PC-9 (cell line): ENCODE results near the gene APLF. TPM values are rescaled to one million over a fixed set of nuclear protein-coding genes. Genes with fewer than 3 reads are reported as not detected.

Experiments used
- BruUV-seq: library from RNA; stranded (reverse); fragments of 400-500 nt; replicated peaks from 2 replicates; lab custom pipeline; 2021; lab: Mats Ljungman, UMichigan
- CTCF ChIA-PET: fragments of 300-600 bp; sonication (Branson Sonifier 250); formaldehyde crosslinking; loops from one replicate; lab custom pipeline; 2022; ENCODE audit warnings: antibody characterized with exemption; lab: Charles Lee
- POLR2A ChIA-PET: fragments of 300-600 bp; sonication (Branson Sonifier 250); formaldehyde crosslinking; loops from one replicate; lab custom pipeline; 2022; ENCODE audit warnings: antibody characterized with exemption; ENCODE audit not compliant: unreplicated experiment; lab: Charles Lee
- DNase-seq, 2 experiments: peaks; one replicate each; pipeline versions ENCODE4 v3.0.0 to v3.0.0-alpha.2; 2015 to 2022; ENCODE audit warnings: mixed read lengths in 1 of 2
- H2AFZ ChIP-seq: fragments of 200-600 bp; sonication (generic); 2 replicates; pipeline ENCODE4 v1.8.1; 2017; ENCODE audit warnings: antibody characterized with exemption
- H3F3A ChIP-seq: fragments of 200-600 bp; sonication (generic); 2 replicates; pipeline ENCODE4 v1.8.1; 2017; ENCODE audit warnings: antibody characterized with exemption, mild to moderate bottlenecking, low read depth; ENCODE audit not compliant: insufficient read depth
- H3K27ac ChIP-seq: fragments of 200-600 bp; sonication (generic); 2 replicates; pipeline ENCODE4 v1.6.1; 2016; ENCODE audit warnings: mixed run types
- H3K27me3 ChIP-seq: fragments of 200-600 bp; sonication (generic); 2 replicates; pipeline ENCODE4 v1.6.1; 2016; ENCODE audit warnings: low read depth, mixed run types; ENCODE audit not compliant: insufficient read depth
- H3K36me3 ChIP-seq: fragments of 200-600 bp; sonication (generic); 2 replicates; pipeline ENCODE4 v1.6.1; 2016; ENCODE audit warnings: low read depth, mixed run types
- H3K4me1 ChIP-seq: fragments of 200-600 bp; sonication (generic); replicated peaks from 2 replicates; pipeline ENCODE4 v1.6.1; 2016; ENCODE audit warnings: mixed run types; ENCODE audit not compliant: insufficient read depth
- H3K4me2 ChIP-seq: fragments of 200-600 bp; sonication (generic); 2 replicates; pipeline ENCODE4 v1.6.1; 2017; ENCODE audit warnings: mixed run types
- H3K4me3 ChIP-seq: fragments of 200-600 bp; sonication (generic); 2 replicates; pipeline ENCODE4 v1.6.1; 2016; ENCODE audit warnings: mixed run types
- H3K79me2 ChIP-seq: fragments of 200-600 bp; sonication (generic); 2 replicates; pipeline ENCODE4 v1.6.1; 2017; ENCODE audit warnings: low read depth, mixed run types
- H3K9me2 ChIP-seq: fragments of 200-600 bp; sonication (generic); 2 replicates; pipeline ENCODE4 v1.8.1; 2017; ENCODE audit warnings: mild to moderate bottlenecking; ENCODE audit not compliant: insufficient read depth
- H3K9me3 ChIP-seq: fragments of 200-600 bp; sonication (generic); 2 replicates; pipeline ENCODE4 v1.8.1; 2016; ENCODE audit warnings: low read depth; ENCODE audit not compliant: insufficient read depth
- H4K20me1 ChIP-seq: fragments of 200-600 bp; sonication (generic); 2 replicates; pipeline ENCODE4 v1.8.1; 2017; ENCODE audit not compliant: insufficient read depth
- CTCF ChIP-seq: fragments of 200-600 bp; sonication (generic); conservative IDR thresholded peaks from 2 replicates; pipeline ENCODE4 v1.6.1; 2017; ENCODE audit warnings: mixed run types, antibody characterized with exemption, mild to moderate bottlenecking, moderate library complexity
- EZH2 ChIP-seq: fragments of 200-600 bp; sonication (generic); IDR thresholded peaks from 2 replicates; pipeline ENCODE4 v1.8.0; 2017; ENCODE audit warnings: antibody characterized with exemption, low read depth
- intact Hi-C: fragments of 100-400 bp; cut with micrococcal nuclease; formaldehyde crosslinking; loops from one replicate; pipeline ENCODE4 v1.10.0; 2022; ENCODE audit not compliant: unreplicated experiment
- total RNA-seq: library from RNA; stranded (reverse); gene quantifications from 2 replicates; pipeline ENCODE4 v1.2.3, GENCODE V29; 2021

Gene APLF
- total RNA-seq, 1 experiment from 2014 or later = 4.5 TPM

- H3K27me3 ChIP-seq = no peaks in the 10 kb centered on the region
- intact Hi-C loops = no loop called here
- no peak overlapping the region for H3K27ac ChIP-seq
- H3K9me2 ChIP-seq = 0 out of 2 replicates have a peak, but pooled peaks cover 5% of the 10 kb centered on the region
- H3K4me2 ChIP-seq = no peak overlapping the region
- ChIA-PET CTCF (interaction anchor here (1.3 kb wide), 1 partner anchor 13 kb away, joined by 3 read pairs; no protein-coding TSS in a partner anchor), POLR2A (no interaction called here)
- no peak overlapping the region for H3K4me3 ChIP-seq
- TF ChIP-seq EZH2 = no peak
- TF ChIP-seq CTCF = no peak
- H3K9me3 ChIP-seq = peaks cover 3% of the 10 kb centered on the region; the same call in 1 of the 2 replicates
- no peaks in the 10 kb centered on the region for H3K36me3 ChIP-seq
- no peaks in the 10 kb centered on the region for H4K20me1 ChIP-seq
- H3K4me1 ChIP-seq = no peaks in the 10 kb centered on the region
- no peaks in the 10 kb centered on the region for H3K79me2 ChIP-seq
- no TSS peak for BruUV-seq
- no peaks in the 10 kb centered on the region for H3F3A ChIP-seq
- DNase-seq = no peak
- H2AFZ ChIP-seq = no peak overlapping the region
Measured at GRCh38 chr2:68500649-68501048, 33.3 kb downstream of the APLF start.

GRCh38 chr2:68501768-68502167 is 34.4 kb downstream of the APLF start:
- TF ChIP-seq CTCF (no peak), EZH2 (no peak)
- Histone ChIP-seq H3K4me2 (no peak overlapping the region), H3K4me3 (no peak overlapping the region), H3K79me2 (no peaks in the 10 kb centered on the region), H4K20me1 (no peaks in the 10 kb centered on the region), H3K27me3 (no peaks in the 10 kb centered on the region), H3K4me1 (no peaks in the 10 kb centered on the region), H2AFZ (no peak overlapping the region), H3K9me3 (peaks cover 3% of the 10 kb centered on the region; the same call in 1 of the 2 replicates), H3K27ac (no peak overlapping the region), H3K9me2 (0 out of 2 replicates have a peak, but pooled peaks cover 5% of the 10 kb centered on the region), H3K36me3 (no peaks in the 10 kb centered on the region), H3F3A (no peaks in the 10 kb centered on the region)
- POLR2A ChIA-PET = no interaction called here
- BruUV-seq = no TSS peak
- no peak for DNase-seq
- CTCF ChIA-PET = no interaction called here
- intact Hi-C loops = no loop called here

- intact Hi-C loops = no loop called here
- CTCF ChIA-PET = no interaction called here
- POLR2A ChIA-PET = no interaction called here
- no peak overlapping the region for H2AFZ ChIP-seq
- H3K9me2 ChIP-seq = 0 out of 2 replicates have a peak, but pooled peaks cover 5% of the 10 kb centered on the region
- TF ChIP-seq CTCF (no peak), EZH2 (no peak)
- H3F3A ChIP-seq = no peaks in the 10 kb centered on the region
- no peaks in the 10 kb centered on the region for H4K20me1 ChIP-seq
- no peaks in the 10 kb centered on the region for H3K4me1 ChIP-seq
- DNase-seq = no peak
- no peak overlapping the region for H3K4me2 ChIP-seq
- no TSS peak for BruUV-seq
- H3K4me3 ChIP-seq = no peak overlapping the region
- H3K27ac ChIP-seq = no peak overlapping the region
- H3K27me3 ChIP-seq = no peaks in the 10 kb centered on the region
- no peaks in the 10 kb centered on the region for H3K9me3 ChIP-seq
- H3K36me3 ChIP-seq = no peaks in the 10 kb centered on the region
- H3K79me2 ChIP-seq = no peaks in the 10 kb centered on the region
Measured at GRCh38 chr2:68505603-68506159, 38.3 kb downstream of the APLF start.
